Dendritic cell treated with granulocyte-macrophage colony-stimulating factor and Interleukin-4, amounts not matched to agents 40 ng/mL and 50 ng/mL, for 4 days (primary cell): ENCODE measurements around the gene SBNO2.

Source experiments
- H3K27ac Mint-ChIP-seq: one replicate; pipeline ENCODE4 v1.8.0; 2022; ENCODE audit warnings: mild to moderate bottlenecking, mixed read lengths
- H3K27me3 Mint-ChIP-seq: one replicate; pipeline ENCODE4 v1.8.0; 2022; ENCODE audit warnings: mild to moderate bottlenecking, mixed read lengths
- H3K36me3 Mint-ChIP-seq: one replicate; pipeline ENCODE4 v1.8.0; 2022; ENCODE audit warnings: low read depth, mixed read lengths
- H3K4me1 Mint-ChIP-seq: one replicate; pipeline ENCODE4 v1.8.0; 2022; ENCODE audit warnings: low read depth, mixed read lengths
- H3K4me3 Mint-ChIP-seq: one replicate; pipeline ENCODE4 v1.8.0; 2022; ENCODE audit warnings: mild to moderate bottlenecking, moderate library complexity, mixed read lengths
- H3K9me3 Mint-ChIP-seq: one replicate; pipeline ENCODE4 v1.8.0; 2022; ENCODE audit warnings: mixed read lengths
- intact Hi-C: fragments of 100-400 bp; cut with micrococcal nuclease; formaldehyde crosslinking; loops from one replicate; pipeline ENCODE4 v1.15.0; 2022

Gene SBNO2

DNA sequence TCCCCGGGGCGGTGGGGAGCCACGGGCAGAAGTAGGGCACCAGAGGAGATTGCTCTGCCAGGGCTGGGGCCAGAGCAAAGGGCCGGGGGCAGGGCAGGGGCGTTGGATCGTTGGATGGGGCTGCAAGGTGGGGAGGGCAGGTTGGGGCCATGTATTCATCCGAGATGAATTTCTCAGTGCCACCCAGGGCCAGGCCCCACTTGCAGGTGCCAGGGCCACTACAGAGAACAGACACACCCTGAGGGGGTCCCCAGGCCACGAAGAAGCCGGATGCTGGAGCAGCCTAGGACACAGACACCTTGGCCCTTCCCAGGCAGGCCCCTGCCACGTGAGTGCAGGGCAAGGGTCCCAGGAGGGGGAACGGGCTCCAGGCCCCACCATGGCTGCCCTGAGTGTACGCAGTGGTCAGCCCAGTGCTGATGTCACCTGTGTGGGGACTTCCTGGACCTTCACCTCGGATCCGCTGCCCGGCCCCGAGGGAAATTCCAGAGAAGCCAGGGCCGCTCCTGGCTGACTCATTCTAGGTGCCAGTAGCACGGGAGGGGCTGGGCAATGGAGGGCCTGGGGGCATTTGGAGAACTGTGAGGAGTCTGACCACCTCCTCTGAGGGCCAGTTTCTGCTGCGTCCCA, 9.6 kb upstream of the SBNO2 start:
- Mint-ChIP-seq H3K9me3 (no peaks in the 10 kb centered on the region), H3K36me3 (no peaks in the 10 kb centered on the region), H3K4me1 (peaks cover 64% of the 10 kb centered on the region), H3K27ac (no peak overlapping the region), H3K27me3 (no peaks in the 10 kb centered on the region), H3K4me3 (no peak overlapping the region)
- intact Hi-C loops, result no loop called here

DNA sequence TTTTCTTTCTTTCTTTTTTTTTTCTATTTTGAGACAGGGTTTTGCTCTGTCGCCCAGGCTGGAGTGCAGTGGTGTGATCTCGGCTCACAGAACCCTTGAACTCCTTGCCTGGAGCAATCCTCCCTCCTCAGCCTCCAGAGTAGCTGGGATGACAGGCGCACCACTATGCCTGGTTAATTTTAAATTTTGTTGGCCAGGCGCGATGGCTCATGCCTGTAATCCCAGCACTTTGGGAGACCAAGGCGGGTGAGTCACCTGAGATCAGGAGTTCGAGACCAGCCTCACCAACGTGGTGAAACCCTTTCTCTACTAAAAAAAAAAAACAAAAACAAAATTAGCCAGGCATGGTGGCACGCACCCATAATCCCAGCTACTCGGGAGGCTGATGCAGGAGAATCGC, 8.7 kb upstream of the SBNO2 start:
- Mint-ChIP-seq H3K27me3 (no peaks in the 10 kb centered on the region), H3K4me3 (no peak overlapping the region), H3K4me1 (peaks cover 69% of the 10 kb centered on the region), H3K36me3 (no peaks in the 10 kb centered on the region), H3K27ac (no peak overlapping the region), H3K9me3 (no peaks in the 10 kb centered on the region)
- intact Hi-C loops, result no loop called here

DNA sequence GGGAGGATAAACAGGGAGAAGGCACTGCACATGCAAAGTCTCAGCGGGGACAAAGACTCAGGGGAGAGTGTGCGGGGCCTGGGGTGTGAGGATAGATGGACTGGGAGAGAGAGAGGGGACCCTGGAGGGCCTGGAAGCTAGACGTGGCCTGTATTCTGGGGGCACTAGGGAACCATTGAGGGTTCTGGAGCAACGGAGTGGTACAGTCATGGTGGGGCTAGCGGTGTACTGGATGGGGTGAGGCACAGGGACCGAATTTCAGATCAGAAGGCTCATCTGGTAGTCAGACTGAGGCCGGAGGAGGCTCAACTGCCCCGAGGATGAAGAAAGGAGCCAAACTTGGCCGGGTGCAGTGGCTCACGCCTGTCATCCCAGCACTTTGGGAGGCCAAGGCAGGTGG, 8.0 kb upstream of the SBNO2 start:
- H3K4me1 Mint-ChIP-seq, result peaks cover 76% of the 10 kb centered on the region
- no peaks in the 10 kb centered on the region for H3K27me3 Mint-ChIP-seq
- no peaks in the 10 kb centered on the region for H3K36me3 Mint-ChIP-seq
- intact Hi-C loops, result no loop called here
- peak overlapping the region; percentile 86 for H3K27ac Mint-ChIP-seq
- H3K4me3 Mint-ChIP-seq, result no peak overlapping the region
- H3K9me3 Mint-ChIP-seq, result no peaks in the 10 kb centered on the region

DNA sequence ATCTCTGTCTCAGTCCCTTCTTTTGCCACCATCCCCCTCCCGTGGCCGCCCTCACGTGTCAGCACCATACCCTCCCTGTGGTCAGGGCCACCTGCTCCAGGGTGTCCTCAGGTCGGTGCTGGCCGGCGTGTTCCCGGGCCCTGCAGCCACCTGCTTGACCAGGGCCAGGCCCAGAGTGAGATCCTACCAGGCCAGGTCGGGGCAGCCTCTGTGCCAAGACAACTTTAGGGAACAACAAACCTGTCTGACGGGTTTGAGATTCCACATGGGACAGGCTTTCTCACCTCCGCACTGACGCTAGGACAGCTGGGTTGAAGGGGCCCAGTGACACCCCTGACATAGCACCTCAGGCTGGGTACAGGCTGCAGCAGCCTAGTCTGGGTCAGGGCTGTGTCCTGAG, 7.5 kb upstream of the SBNO2 start:
- H3K9me3 Mint-ChIP-seq, result no peaks in the 10 kb centered on the region
- H3K27ac Mint-ChIP-seq, result peak overlapping the region; percentile 86
- intact Hi-C loops, result no loop called here
- peak overlapping the region; percentile 73 for H3K4me3 Mint-ChIP-seq
- peaks cover 80% of the 10 kb centered on the region for H3K4me1 Mint-ChIP-seq
- no peaks in the 10 kb centered on the region for H3K27me3 Mint-ChIP-seq
- no peaks in the 10 kb centered on the region for H3K36me3 Mint-ChIP-seq

DNA sequence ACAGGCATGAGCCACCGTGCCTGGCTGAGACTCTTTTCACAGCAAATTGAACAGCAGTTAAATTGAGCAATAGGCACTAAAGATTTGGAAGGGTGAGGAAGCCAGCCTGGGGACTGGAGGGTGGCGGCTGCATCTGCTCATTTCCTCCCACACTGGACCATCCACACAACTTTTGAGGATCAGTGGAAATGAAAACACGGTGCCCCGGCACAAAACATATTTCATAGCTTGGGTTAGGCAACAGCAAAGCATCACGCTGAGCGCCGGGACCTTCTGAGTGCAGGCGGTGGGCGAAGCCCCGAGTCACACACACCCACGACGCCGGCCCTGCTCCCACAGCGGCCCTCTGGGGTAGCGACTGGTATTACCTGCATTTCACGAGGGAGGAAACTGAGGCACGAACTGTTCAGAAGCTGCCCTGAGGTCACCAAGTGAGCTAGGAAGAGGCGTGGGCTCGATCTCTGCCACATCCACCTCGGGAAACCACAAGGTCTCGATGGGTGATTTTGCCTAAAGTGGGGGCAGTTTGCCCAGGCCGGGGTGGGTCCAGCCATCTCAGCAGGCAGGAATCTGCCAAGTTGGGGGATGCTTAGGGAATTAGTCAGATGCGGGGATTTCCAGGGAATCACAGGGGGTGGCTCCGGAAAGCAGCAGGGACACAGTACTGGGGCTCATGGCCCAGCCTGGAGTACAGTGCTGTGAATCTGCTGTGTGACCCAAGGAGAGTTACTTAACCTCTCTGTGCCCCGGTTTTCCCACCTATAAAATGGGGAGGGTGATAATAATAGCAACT, 3.5 kb upstream of the SBNO2 start:
- H3K36me3 Mint-ChIP-seq, result peaks cover 14% of the 10 kb centered on the region
- H3K4me3 Mint-ChIP-seq, result peak overlapping the region; percentile 44
- H3K27me3 Mint-ChIP-seq, result no peaks in the 10 kb centered on the region
- peak overlapping the region; percentile 88 for H3K27ac Mint-ChIP-seq
- peaks cover 70% of the 10 kb centered on the region for H3K4me1 Mint-ChIP-seq
- intact Hi-C loops, result no loop called here
- no peaks in the 10 kb centered on the region for H3K9me3 Mint-ChIP-seq

DNA sequence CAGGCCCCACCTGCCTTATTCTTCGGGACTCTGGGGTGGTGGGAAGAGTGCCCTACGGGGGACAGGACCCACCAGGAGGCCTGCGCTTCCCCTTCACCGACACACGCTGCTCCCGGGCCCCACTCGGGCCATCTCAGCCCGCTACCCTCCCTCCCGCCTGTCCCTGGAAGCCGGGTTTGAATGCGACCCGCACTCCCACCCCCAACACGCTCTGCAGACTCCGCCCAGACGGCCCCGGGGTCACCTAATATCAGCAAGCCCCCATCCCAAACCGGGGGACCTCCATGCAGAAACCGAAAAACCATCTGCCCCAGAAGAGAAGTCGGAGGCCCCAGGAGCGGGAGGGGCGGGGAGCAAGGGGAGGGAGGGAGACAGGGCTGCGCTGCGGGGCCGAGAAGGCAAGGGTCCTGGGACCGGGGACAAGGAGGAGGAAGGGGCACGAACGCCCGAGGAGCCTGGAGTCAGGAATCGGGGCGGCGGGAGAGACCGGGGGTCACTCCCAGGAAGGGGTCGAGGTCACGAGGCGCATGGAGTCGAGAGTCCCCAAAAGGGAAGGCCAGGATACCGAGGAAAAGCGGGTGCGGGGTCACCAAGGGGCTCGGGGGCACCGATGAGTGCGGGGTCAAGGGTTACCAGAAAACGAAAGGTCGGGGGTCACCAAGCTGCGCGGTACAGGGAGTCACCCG, 766 bp downstream of the SBNO2 start:
- Mint-ChIP-seq H3K4me3 (peak overlapping the region; percentile 98), H3K27me3 (no peaks in the 10 kb centered on the region), H3K36me3 (peaks cover 55% of the 10 kb centered on the region), H3K27ac (peak overlapping the region; percentile 99), H3K9me3 (no peaks in the 10 kb centered on the region), H3K4me1 (peaks cover 73% of the 10 kb centered on the region)
- intact Hi-C loops, result loop anchor here (5.0 kb wide), 1 partner anchor 41 kb away; no protein-coding TSS in a partner anchor

DNA sequence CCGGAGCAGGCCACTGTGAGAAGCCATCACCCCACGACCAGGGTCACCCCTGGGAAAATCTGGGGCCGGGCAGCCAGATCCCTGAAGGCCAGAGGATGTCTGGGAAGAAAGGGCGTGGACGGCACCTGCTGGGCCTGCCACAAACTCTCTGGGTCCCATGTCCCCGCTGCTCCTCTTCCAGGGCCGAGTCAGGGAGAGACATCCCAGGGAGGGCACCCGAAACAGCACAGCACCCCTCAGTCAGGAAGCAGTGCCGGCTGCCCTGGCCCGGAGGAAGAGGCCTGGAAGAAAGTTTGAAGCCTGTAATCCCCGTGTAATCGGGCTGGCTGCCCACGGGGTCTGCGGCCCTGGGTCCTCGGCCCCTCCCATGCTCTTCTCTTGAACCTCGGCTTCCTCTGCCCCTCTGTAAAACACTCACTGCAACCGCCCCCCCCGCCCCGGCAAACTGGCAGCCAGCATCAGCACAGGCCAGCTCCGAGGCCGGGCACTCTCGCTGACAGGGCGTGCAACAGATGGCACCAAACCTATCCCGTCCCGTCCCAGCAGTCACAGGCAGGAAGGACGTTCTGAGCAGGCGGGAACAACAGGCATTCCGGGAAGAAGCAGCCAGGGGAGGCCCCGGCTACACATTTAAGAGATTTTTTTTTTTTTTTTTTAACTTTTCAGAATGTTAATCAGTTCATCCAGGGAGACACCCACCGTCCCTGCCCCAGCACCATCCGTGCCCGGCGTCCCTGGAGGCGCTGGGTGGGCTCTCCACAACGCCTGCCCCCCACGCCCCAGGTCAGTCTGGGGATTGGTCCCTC, 1.5 kb downstream of the SBNO2 start:
- Mint-ChIP-seq H3K4me3 (peak overlapping the region; percentile 98), H3K27me3 (no peaks in the 10 kb centered on the region), H3K27ac (peak overlapping the region; percentile 99), H3K9me3 (no peaks in the 10 kb centered on the region), H3K4me1 (peaks cover 75% of the 10 kb centered on the region), H3K36me3 (peaks cover 63% of the 10 kb centered on the region)
- intact Hi-C loops, result loop anchor here (5.0 kb wide), 1 partner anchor 40 kb away; no protein-coding TSS in a partner anchor

DNA sequence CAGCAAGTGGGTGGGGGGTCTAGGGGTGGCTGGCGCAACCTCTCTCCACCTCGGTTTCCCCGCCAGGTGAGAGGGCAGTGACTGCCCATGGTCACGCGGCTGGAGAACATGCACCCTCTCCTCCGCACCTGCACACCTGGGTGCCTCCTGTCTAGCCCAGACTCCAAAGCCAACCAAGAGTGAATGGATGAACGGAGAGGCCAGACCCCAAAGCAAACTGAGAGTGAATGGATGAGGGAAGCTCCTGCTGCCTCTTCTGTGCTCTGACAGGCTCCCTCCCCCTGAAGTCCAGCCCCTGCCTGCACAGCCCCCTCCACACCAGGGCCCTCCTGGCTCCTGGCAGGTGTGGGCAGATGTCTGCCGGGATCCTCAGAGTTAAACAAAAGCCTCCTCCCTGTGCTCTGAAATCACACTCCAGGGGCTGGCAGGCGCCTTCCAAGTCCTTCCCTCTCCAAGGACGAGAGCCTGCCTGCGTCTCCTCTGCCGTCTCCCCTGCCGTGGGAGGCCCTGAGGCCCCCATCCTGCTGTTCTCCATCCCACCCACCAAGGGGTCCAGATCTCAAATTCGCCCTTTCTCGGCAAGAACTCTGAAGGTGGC, 2.2 kb downstream of the SBNO2 start:
- Mint-ChIP-seq H3K27ac (peak overlapping the region; percentile 99), H3K9me3 (no peaks in the 10 kb centered on the region), H3K4me3 (peak overlapping the region; percentile 98), H3K27me3 (no peaks in the 10 kb centered on the region), H3K36me3 (peaks cover 70% of the 10 kb centered on the region), H3K4me1 (peaks cover 75% of the 10 kb centered on the region)
- intact Hi-C loops, result loop anchor here (5.0 kb wide), 1 partner anchor 40 kb away; no protein-coding TSS in a partner anchor

DNA sequence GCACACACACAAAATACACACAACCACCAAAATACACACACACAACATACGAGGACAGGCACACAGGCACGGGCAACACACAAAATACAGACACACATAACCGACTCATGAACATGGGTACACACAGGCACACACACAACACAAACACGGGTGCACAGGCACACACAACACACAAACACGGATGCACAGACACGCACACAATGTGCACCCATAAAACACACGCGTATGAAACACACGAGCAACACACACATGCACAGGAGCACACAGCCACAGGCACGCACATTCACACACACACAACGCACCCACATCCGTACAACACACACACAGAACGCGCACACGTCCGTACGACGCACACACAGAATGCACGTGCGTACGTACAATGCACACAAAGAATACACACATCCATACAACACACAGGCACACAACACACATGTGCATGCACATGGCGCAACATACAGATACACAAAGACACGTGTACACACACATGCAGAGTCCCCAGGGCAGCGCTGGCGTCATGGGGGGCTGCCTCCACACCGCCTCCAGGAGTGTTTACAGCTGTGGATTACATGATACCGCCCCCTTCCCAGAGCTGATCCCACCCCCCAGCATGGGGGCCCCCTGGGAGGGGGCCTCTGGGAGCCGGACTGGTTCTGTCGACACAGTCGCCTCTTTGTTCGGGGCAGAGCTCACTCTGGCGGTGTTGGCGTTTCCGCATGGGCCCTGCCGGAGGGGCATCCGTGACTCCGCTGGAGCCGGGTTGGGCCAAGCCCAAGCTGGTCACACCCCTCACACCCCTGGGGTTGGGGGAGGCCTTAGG, 2.9 kb downstream of the SBNO2 start:
- Mint-ChIP-seq H3K4me1 (peaks cover 80% of the 10 kb centered on the region), H3K27ac (peak overlapping the region; percentile 9)
- intact Hi-C loops, result loop anchor here (5.0 kb wide), 1 partner anchor 39 kb away; no protein-coding TSS in a partner anchor

DNA sequence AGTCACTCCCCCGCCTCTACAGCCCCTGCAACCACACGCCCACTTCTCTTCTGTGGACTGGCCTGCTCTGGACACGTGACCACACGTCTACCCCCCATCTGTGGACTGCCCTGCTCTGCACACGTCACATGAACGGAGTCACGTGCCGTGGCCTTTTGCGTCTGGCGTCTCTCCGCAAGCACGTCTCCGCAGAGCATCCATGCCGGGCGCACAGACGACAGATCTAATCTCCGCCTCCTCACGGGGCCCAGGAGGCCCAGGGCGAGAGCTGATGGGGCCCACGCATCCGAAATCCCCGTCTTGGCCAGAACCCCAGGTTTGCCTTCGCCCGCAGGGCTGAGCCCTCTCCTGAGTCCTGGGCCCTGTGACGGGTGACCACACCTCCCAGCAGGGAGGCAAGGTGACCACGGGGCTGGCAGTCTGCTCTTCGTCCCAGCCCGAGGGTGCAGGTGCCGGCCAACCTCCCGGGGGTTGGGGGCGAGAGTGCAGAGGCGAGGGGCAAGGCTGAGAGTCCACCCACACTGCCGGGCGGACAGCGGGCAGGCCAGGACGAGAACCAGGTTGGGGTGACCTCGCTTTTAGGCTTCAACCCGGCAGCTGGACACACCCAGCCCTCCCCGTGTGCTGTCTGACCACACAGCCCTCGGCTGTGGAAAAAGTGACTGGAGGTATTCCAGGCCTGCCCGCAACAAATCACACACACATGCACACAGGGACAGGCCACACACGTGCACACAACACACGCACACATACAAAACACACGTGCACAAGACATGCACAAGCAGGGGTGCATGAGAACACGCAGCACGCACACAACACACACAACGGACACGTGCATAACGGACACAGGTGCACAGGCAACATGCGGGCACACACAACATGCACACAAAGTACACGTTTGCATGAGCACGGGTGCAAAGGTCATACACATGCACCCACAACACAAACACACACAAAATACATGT, 3.9 kb downstream of the SBNO2 start:
- peaks cover 82% of the 10 kb centered on the region for H3K4me1 Mint-ChIP-seq
- peak overlapping the region; percentile 2 for H3K4me3 Mint-ChIP-seq
- H3K27me3 Mint-ChIP-seq, result no peaks in the 10 kb centered on the region
- peaks cover 82% of the 10 kb centered on the region for H3K36me3 Mint-ChIP-seq
- peak overlapping the region; percentile 9 for H3K27ac Mint-ChIP-seq
- no peaks in the 10 kb centered on the region for H3K9me3 Mint-ChIP-seq
- intact Hi-C loops, result loop anchor here (5.0 kb wide), 1 partner anchor 38 kb away; no protein-coding TSS in a partner anchor

More for the DNA sequence above, 2.9 kb downstream of the SBNO2 start:
- H3K27me3 Mint-ChIP-seq, result no peaks in the 10 kb centered on the region
- H3K9me3 Mint-ChIP-seq, result no peaks in the 10 kb centered on the region
- peaks cover 77% of the 10 kb centered on the region for H3K36me3 Mint-ChIP-seq
- peak overlapping the region; percentile 2 for H3K4me3 Mint-ChIP-seq

DNA sequence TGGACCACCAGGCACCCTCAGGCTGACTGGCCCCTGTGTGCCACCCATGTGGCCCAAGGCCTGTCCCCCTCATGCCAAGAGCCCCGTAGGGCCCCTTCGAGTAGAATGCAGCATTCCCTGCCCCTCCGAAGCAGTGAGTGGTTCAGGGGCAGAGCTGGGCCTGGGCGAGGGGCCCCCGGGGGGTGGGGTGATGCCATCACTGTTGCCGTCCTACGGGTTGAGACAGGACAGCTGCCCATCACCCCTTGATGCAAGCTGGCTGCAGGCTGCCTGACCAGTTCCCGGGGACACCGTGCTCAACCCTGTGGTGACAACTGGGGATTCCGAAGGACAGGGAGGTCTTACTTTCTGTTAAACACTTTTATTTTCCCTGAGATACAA, 4.7 kb downstream of the SBNO2 start:
- peaks cover 82% of the 10 kb centered on the region for H3K36me3 Mint-ChIP-seq
- intact Hi-C loops, result no loop called here
- no peaks in the 10 kb centered on the region for H3K9me3 Mint-ChIP-seq
- H3K27me3 Mint-ChIP-seq, result no peaks in the 10 kb centered on the region
- peaks cover 79% of the 10 kb centered on the region for H3K4me1 Mint-ChIP-seq
- H3K4me3 Mint-ChIP-seq, result no peak overlapping the region
- no peak overlapping the region for H3K27ac Mint-ChIP-seq
